SK-N-DZ (cell line): ENCODE data around the gene ICAM5.
A peak's percentile ranks its signal among the peaks of the same experiment; 100 is the strongest.
"Not testable (repeated sequence)": the region's sequence is repeated elsewhere in the genome, so short reads cannot be mapped to it uniquely, and the experiment has no call there.

ENCODE experiments used
- DNase-seq: peaks from one replicate; pipeline ENCODE4 v3.0.0-alpha.2; 2015; ENCODE audit warnings: low spot score

The ICAM5 gene

GRCh38 chr19:10320602-10321416 lies 31.1 kb downstream of the ICAM5 start:
- no peak for DNase-seq

GRCh38 chr19:10321417-10321797 lies 31.7 kb downstream of the ICAM5 start:
- no peak for DNase-seq

GRCh38 chr19:10321874-10322835 lies 32.4 kb downstream of the ICAM5 start:
- no peak for DNase-seq

GRCh38 chr19:10325732-10326131 lies 36.0 kb downstream of the ICAM5 start:
- no peak for DNase-seq

- no peak for DNase-seq
These were observed 38.0 kb downstream of the ICAM5 start for GRCh38 chr19:10327793-10328192.

GRCh38 chr19:10328558-10329429 lies 39.0 kb downstream of the ICAM5 start:
- DNase-seq: no peak

GRCh38 chr19:10329555-10329954 lies 39.8 kb downstream of the ICAM5 start:
- no peak for DNase-seq

- DNase-seq: no peak
These were observed 42.6 kb downstream of the ICAM5 start for GRCh38 chr19:10332158-10332964.

- DNase-seq: peak; percentile 93
These were observed 43.4 kb downstream of the ICAM5 start, which contains the start of gene RAVER1 for GRCh38 chr19:10332965-10333757. RAVER1 (minus strand) TSS chr19:10333529; CDS start chr19:10333507, 22 bp downstream.

- DNase-seq: no peak
These were observed 44.2 kb downstream of the ICAM5 start for GRCh38 chr19:10333758-10334587.

- DNase-seq: peak; percentile 81
These were observed 45.0 kb downstream of the ICAM5 start for GRCh38 chr19:10334588-10335351.

- no peak for DNase-seq
These were observed 45.7 kb downstream of the ICAM5 start for GRCh38 chr19:10335352-10335985.

GRCh38 chr19:10336725-10337124 lies 47.0 kb downstream of the ICAM5 start:
- not testable (repeated sequence) for DNase-seq

GRCh38 chr19:10338940-10339339 lies 49.2 kb downstream of the ICAM5 start:
- no peak for DNase-seq

GRCh38 chr19:10339380-10339960 lies 49.7 kb downstream of the ICAM5 start, which contains the start of gene ICAM3:
ICAM3 (minus strand) TSS chr19:10339624; CDS start chr19:10339614, 10 bp downstream.
- DNase-seq: no peak

- DNase-seq: no peak
These were observed 50.2 kb downstream of the ICAM5 start for GRCh38 chr19:10339977-10340376.

GRCh38 chr19:10343495-10343894 lies 53.7 kb downstream of the ICAM5 start:
- DNase-seq: no peak
